HepG2 (cell line): Measurements from ENCODE around the gene ENO2. TPM values are rescaled to one million over a fixed set of nuclear protein-coding genes. Genes with fewer than 3 reads are reported as not detected.

Experiments
- CBX5 ChIP-seq: sonication (generic); formaldehyde crosslinking; IDR thresholded peaks from 2 replicates; pipeline ENCODE4 v1.4.0; 2020; ENCODE audit warnings: missing genetic modification reagents, borderline replicate concordance
- EHMT2 ChIP-seq: fragments of 200-600 bp; sonication (generic); IDR thresholded peaks from 2 replicates; pipeline ENCODE4 v1.7.0; 2017; ENCODE audit warnings: antibody characterized with exemption, low read depth, low read length, borderline replicate concordance
- KDM5B ChIP-seq: sonication (generic); formaldehyde crosslinking; IDR thresholded peaks from 2 replicates; pipeline ENCODE4 v1.4.0; 2020; ENCODE audit warnings: missing genetic modification reagents, mild to moderate bottlenecking, borderline replicate concordance
- RAD51 ChIP-seq: fragments of 450-650 bp; IDR thresholded peaks from 2 replicates; pipeline ENCODE4 v1.6.1; 2016; ENCODE audit warnings: borderline replicate concordance
- ZNF891 ChIP-seq: sonication (generic); formaldehyde crosslinking; IDR thresholded peaks from 2 replicates; pipeline ENCODE4 v1.5.0; 2020; ENCODE audit warnings: mild to moderate bottlenecking, missing genetic modification reagents
- polyA plus RNA-seq, 8 experiments: library from polyadenylated mRNA; depleted of rRNA in 3 of 8; stranded (reverse) in 7 of 8; unstranded in 1 of 8; fragments of >200 nt; fragmentation: Illumina TruSeq in 4 of 8; extraction: Trizol in 4 of 8; gene quantifications; 2 replicates each; pipeline versions ENCODE4 v1.2.1 to v1.2.3, GENCODE V29; 2011 to 2016; ENCODE audit warnings: low read depth in 4 of 8, missing spikeins in 1 of 8, mixed read lengths in 1 of 8; ENCODE audit not compliant: insufficient read depth in 1 of 8
- total RNA-seq, 5 experiments: library from RNA; depleted of rRNA; stranded (reverse); fragments of >200 nt; fragmentation: Illumina TruSeq; extraction: Trizol; gene quantifications; 2 replicates each; pipeline ENCODE4 v1.2.3, GENCODE V29; 2016; ENCODE audit warnings: low read depth in 1 of 5
- TF ChIP-seq, protein P1 (sequence below): sonication (generic); formaldehyde crosslinking; IDR thresholded peaks from 2 replicates; pipeline ENCODE4 v1.5.0; 2020; ENCODE audit warnings: mild to moderate bottlenecking, missing genetic modification reagents
- TF ChIP-seq, protein P2 (sequence below): sonication (generic); formaldehyde crosslinking; IDR thresholded peaks from 2 replicates; pipeline ENCODE4 v1.8.1; 2023; ENCODE audit warnings: missing genetic modification reagents, inconsistent platforms, borderline replicate concordance
- TF ChIP-seq, protein P3 (sequence below): sonication (generic); formaldehyde crosslinking; conservative IDR thresholded peaks from 2 replicates; pipeline ENCODE4 v1.4.0; 2020; ENCODE audit warnings: missing genetic modification reagents

The ENO2 gene
- total and polyA plus RNA-seq, 2 of the 13 experiments (the other 11 are each of a cell fraction or from before 2014, with no cell fraction given): 19.3 to 136 TPM

DNA sequence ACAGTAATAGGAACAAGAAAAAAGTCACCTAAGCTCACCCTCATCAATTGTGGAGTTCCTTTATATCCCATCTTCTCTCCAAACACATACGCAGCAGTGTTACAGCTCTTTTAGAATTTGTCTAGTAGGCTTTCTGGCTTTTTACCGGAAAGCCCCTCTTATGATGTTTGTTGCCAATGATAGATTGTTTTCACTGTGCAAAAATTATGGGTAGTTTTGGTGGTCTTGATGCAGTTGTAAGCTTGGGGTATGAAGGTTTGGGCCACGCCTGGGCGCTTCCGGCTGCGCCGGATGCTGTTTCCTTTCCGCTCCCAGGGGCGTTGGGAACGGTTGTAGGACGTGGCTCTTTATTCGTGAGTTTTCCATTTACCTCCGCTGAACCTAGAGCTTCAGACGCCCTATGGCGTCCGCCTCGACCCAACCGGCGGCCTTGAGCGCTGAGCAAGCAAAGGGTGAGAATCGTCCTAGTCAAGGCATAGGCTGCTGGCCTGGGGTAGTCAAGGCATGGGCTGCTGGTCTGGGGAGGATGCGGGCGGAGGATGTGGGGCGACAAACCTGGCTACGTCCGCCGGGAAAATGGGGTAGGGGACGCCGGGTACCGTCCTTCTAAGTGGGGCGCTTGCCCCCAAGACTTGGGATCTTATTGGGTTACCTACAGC is 29.5 kb downstream of the ENO2 start, which contains the start of the genes C12orf57 and RNU7-1 (continued):
- TF ChIP-seq, protein P1, sequence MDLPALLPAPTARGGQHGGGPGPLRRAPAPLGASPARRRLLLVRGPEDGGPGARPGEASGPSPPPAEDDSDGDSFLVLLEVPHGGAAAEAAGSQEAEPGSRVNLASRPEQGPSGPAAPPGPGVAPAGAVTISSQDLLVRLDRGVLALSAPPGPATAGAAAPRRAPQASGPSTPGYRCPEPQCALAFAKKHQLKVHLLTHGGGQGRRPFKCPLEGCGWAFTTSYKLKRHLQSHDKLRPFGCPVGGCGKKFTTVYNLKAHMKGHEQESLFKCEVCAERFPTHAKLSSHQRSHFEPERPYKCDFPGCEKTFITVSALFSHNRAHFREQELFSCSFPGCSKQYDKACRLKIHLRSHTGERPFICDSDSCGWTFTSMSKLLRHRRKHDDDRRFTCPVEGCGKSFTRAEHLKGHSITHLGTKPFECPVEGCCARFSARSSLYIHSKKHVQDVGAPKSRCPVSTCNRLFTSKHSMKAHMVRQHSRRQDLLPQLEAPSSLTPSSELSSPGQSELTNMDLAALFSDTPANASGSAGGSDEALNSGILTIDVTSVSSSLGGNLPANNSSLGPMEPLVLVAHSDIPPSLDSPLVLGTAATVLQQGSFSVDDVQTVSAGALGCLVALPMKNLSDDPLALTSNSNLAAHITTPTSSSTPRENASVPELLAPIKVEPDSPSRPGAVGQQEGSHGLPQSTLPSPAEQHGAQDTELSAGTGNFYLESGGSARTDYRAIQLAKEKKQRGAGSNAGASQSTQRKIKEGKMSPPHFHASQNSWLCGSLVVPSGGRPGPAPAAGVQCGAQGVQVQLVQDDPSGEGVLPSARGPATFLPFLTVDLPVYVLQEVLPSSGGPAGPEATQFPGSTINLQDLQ (CRISPR knock-in tag): no peak
- TF ChIP-seq KDM5B (CRISPR knock-in tag) (peak; percentile 70; the same call in 1 of the 2 replicates), ZNF891 (CRISPR knock-in tag) (peak; percentile 34; the same call in 1 of the 2 replicates), EHMT2 (no peak), CBX5 (CRISPR knock-in tag) (peak; percentile 59; the same call in 1 of the 2 replicates), RAD51 (no peak)
- TF ChIP-seq, protein P2, sequence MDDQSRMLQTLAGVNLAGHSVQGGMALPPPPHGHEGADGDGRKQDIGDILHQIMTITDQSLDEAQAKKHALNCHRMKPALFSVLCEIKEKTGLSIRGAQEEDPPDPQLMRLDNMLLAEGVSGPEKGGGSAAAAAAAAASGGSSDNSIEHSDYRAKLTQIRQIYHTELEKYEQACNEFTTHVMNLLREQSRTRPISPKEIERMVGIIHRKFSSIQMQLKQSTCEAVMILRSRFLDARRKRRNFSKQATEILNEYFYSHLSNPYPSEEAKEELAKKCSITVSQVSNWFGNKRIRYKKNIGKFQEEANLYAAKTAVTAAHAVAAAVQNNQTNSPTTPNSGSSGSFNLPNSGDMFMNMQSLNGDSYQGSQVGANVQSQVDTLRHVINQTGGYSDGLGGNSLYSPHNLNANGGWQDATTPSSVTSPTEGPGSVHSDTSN (CRISPR knock-in tag): peak; percentile 94
- TF ChIP-seq, protein P3, sequence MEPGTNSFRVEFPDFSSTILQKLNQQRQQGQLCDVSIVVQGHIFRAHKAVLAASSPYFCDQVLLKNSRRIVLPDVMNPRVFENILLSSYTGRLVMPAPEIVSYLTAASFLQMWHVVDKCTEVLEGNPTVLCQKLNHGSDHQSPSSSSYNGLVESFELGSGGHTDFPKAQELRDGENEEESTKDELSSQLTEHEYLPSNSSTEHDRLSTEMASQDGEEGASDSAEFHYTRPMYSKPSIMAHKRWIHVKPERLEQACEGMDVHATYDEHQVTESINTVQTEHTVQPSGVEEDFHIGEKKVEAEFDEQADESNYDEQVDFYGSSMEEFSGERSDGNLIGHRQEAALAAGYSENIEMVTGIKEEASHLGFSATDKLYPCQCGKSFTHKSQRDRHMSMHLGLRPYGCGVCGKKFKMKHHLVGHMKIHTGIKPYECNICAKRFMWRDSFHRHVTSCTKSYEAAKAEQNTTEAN (CRISPR knock-in tag): peak; percentile 30; the same call in 1 of the 2 replicates
